OCI-LY1 (cell line): ENCODE data around the gene DACT2.

Experiments used
- H2AFZ ChIP-seq: fragments of 200-600 bp; sonication (generic), shearing (Covaris generic); 2 replicates; pipeline ENCODE4 v1.6.0; 2014; ENCODE audit warnings: antibody characterized with exemption, mild to moderate bottlenecking, low read length
- H3F3A ChIP-seq: fragments of 200-600 bp; sonication (generic), shearing (Covaris generic); 2 replicates; pipeline ENCODE4 v1.6.0; 2014; ENCODE audit warnings: mild to moderate bottlenecking, antibody characterized with exemption, low read length, moderate library complexity; ENCODE audit not compliant: insufficient read depth
- H3K27ac ChIP-seq: fragments of 200-600 bp; sonication (generic); 2 replicates; pipeline ENCODE4 v1.5.1; 2014; ENCODE audit warnings: low read length, mixed run types, mild to moderate bottlenecking, low read depth; ENCODE audit not compliant: poor library complexity, severe bottlenecking
- H3K27me3 ChIP-seq: fragments of 200-600 bp; sonication (generic); 2 replicates; pipeline ENCODE4 v1.6.0; 2014; ENCODE audit warnings: antibody characterized with exemption, mild to moderate bottlenecking, low read length, moderate library complexity; ENCODE audit not compliant: insufficient read depth
- H3K36me3 ChIP-seq: fragments of 200-600 bp; sonication (generic); 2 replicates; pipeline ENCODE4 v1.6.1; 2014; ENCODE audit warnings: mild to moderate bottlenecking, antibody characterized with exemption, low read length, moderate library complexity, mixed read lengths; ENCODE audit not compliant: insufficient read depth
- H3K4me1 ChIP-seq: fragments of 200-600 bp; sonication (generic); 2 replicates; pipeline ENCODE4 v1.5.1; 2014; ENCODE audit warnings: mild to moderate bottlenecking, low read length, moderate library complexity; ENCODE audit not compliant: insufficient read depth, severe bottlenecking
- H3K4me2 ChIP-seq: fragments of 200-600 bp; sonication (generic), shearing (Covaris generic); 2 replicates; pipeline ENCODE4 v1.6.1; 2014; ENCODE audit warnings: low read length
- H3K4me3 ChIP-seq: fragments of 200-600 bp; sonication (generic); 2 replicates; pipeline ENCODE4 v1.5.1; 2014; ENCODE audit warnings: low read length, low read depth, mild to moderate bottlenecking, mixed read lengths; ENCODE audit not compliant: poor library complexity, severe bottlenecking
- H3K79me2 ChIP-seq: fragments of 200-600 bp; shearing (Covaris generic); 2 replicates; pipeline ENCODE4 v1.6.1; 2016; ENCODE audit warnings: mixed run types, low read length, mixed read lengths; ENCODE audit not compliant: insufficient read depth
- H3K9ac ChIP-seq: fragments of 200-600 bp; sonication (generic), shearing (Covaris generic); 2 replicates; pipeline ENCODE4 v1.6.1; 2014; ENCODE audit warnings: mild to moderate bottlenecking, low read length, mixed read lengths
- H3K9me2 ChIP-seq: fragments of 200-600 bp; sonication (generic), shearing (Covaris generic); 2 replicates; pipeline ENCODE4 v1.6.1; 2014; ENCODE audit warnings: low read depth, mild to moderate bottlenecking, low read length, mixed read lengths
- H3K9me3 ChIP-seq: fragments of 200-600 bp; shearing (Covaris generic); 2 replicates; pipeline ENCODE4 v1.6.1; 2014; ENCODE audit warnings: low read length, mixed read lengths
- H4K20me1 ChIP-seq: fragments of 200-600 bp; sonication (generic), shearing (Covaris generic); 2 replicates; pipeline ENCODE4 v1.6.0; 2016; ENCODE audit warnings: mild to moderate bottlenecking, low read length; ENCODE audit not compliant: insufficient read depth
- EZH2 ChIP-seq: fragments of 200-600 bp; sonication (generic), shearing (Covaris generic); IDR thresholded peaks from 2 replicates; pipeline ENCODE4 v1.8.0; 2017; ENCODE audit warnings: borderline replicate concordance, mixed run types, mild to moderate bottlenecking, antibody characterized with exemption, low read length, moderate library complexity, mixed read lengths
- TF ChIP-seq, protein P1 (sequence below): fragments of 200-600 bp; sonication (generic), shearing (Covaris generic); IDR thresholded peaks from 2 replicates; pipeline ENCODE4 v1.5.1; 2017; ENCODE audit warnings: mild to moderate bottlenecking, antibody characterized with exemption, low read length, moderate library complexity, mixed read lengths

The DACT2 gene

DNA sequence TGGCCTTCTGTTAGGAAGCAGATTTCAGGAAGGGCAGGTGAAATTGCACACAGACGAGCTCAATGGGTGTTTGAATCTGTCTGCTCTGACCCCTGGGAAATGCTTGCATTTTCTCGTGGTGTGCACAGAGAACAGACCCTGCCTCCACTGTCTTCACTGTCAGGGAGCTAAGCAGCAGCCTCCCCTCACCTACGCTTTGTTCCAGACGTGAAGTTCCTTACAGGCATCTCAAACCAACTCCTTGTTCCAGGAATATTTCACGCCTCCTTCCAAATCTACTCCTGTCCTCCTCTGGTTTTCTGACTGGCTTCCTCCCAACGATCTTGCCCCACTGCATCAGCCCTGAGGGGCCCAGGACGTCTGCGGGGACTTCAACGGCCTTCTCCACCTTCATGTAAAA is 13.7 kb downstream of the DACT2 start:
- no peaks in the 10 kb centered on the region for H4K20me1 ChIP-seq
- H3K9me2 ChIP-seq: no peaks in the 10 kb centered on the region
- no peak overlapping the region for H3K4me2 ChIP-seq
- no peaks in the 10 kb centered on the region for H3K4me1 ChIP-seq
- no peak for TF ChIP-seq EZH2
- TF ChIP-seq, protein P1, sequence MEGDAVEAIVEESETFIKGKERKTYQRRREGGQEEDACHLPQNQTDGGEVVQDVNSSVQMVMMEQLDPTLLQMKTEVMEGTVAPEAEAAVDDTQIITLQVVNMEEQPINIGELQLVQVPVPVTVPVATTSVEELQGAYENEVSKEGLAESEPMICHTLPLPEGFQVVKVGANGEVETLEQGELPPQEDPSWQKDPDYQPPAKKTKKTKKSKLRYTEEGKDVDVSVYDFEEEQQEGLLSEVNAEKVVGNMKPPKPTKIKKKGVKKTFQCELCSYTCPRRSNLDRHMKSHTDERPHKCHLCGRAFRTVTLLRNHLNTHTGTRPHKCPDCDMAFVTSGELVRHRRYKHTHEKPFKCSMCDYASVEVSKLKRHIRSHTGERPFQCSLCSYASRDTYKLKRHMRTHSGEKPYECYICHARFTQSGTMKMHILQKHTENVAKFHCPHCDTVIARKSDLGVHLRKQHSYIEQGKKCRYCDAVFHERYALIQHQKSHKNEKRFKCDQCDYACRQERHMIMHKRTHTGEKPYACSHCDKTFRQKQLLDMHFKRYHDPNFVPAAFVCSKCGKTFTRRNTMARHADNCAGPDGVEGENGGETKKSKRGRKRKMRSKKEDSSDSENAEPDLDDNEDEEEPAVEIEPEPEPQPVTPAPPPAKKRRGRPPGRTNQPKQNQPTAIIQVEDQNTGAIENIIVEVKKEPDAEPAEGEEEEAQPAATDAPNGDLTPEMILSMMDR: no peak
- no peak overlapping the region for H3K27ac ChIP-seq
- no peak overlapping the region for H2AFZ ChIP-seq
- H3K27me3 ChIP-seq: no peaks in the 10 kb centered on the region
- H3K9me3 ChIP-seq: no peaks in the 10 kb centered on the region
- no peaks in the 10 kb centered on the region for H3K36me3 ChIP-seq
- H3K9ac ChIP-seq: no peak overlapping the region
- H3K4me3 ChIP-seq: no peak overlapping the region
- no peaks in the 10 kb centered on the region for H3F3A ChIP-seq
- no peaks in the 10 kb centered on the region for H3K79me2 ChIP-seq

DNA sequence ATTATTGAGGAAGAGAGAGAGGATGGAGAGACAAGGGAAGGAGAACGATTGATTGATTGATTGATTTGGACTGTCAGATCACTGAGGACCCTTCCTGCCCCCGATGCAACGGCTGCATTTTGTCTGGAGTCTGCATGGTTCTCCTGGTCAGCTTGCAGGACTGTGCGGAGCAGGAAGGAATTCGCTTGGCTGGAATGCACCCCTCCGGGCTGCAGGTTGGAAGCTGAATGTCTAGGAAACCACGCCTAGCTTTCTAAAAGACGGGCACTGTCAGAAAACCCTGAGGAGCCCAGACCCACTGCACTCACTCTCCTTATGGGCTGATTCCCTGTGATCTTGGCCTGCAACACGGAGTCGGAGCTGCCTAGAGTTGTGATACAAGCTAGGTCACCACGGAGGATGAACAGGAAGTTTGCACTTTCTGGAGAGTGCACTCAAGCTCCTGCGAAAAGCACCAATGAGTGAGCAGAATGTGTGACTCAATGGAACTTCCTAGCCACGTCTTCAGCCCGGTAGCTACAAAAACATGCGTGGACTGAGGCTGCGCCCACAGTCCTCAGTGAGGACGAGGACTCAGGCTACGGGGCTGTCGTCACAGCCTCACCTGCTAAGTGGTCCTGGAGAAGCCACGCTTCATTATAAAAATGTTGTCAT is 14.4 kb downstream of the DACT2 start:
- Histone ChIP-seq H3F3A (no peaks in the 10 kb centered on the region), H3K27ac (no peak overlapping the region), H3K4me1 (no peaks in the 10 kb centered on the region), H3K79me2 (no peaks in the 10 kb centered on the region), H3K9me3 (no peaks in the 10 kb centered on the region), H3K4me2 (no peak overlapping the region), H3K27me3 (no peaks in the 10 kb centered on the region), H4K20me1 (no peaks in the 10 kb centered on the region), H2AFZ (no peak overlapping the region), H3K4me3 (no peak overlapping the region), H3K9me2 (no peaks in the 10 kb centered on the region), H3K36me3 (no peaks in the 10 kb centered on the region), H3K9ac (no peak overlapping the region)
- no peak for TF ChIP-seq EZH2
- TF ChIP-seq, protein P1: no peak

DNA sequence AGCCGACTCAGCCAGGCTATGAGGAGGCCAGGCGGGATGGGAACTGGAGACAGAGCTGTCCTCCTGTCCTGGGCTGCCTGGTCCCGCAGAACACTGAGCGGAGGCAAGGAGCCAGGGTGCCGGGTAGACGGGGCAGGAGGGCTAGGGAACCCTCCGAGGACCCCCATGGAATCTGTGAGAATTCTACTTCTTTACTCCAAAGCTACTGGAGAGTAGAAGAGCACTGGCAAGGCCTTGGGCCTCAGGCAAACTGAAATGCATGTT is 14.9 kb downstream of the DACT2 start:
- Histone ChIP-seq H3K4me1 (no peaks in the 10 kb centered on the region), H3K9ac (no peak overlapping the region), H3K9me3 (no peaks in the 10 kb centered on the region), H3K4me3 (no peak overlapping the region), H4K20me1 (no peaks in the 10 kb centered on the region), H3K27me3 (no peaks in the 10 kb centered on the region), H3K4me2 (no peak overlapping the region), H3K27ac (no peak overlapping the region), H3K79me2 (no peaks in the 10 kb centered on the region), H2AFZ (no peak overlapping the region), H3K9me2 (no peaks in the 10 kb centered on the region), H3K36me3 (no peaks in the 10 kb centered on the region), H3F3A (no peaks in the 10 kb centered on the region)
- TF ChIP-seq, protein P1: no peak
- TF ChIP-seq EZH2: no peak
